NT2/D1 (cell line): Measurements from ENCODE around the gene TMIGD2.
"Not testable (repeated sequence)": the region's sequence is repeated elsewhere in the genome, so short reads cannot be mapped to it uniquely, and the experiment has no call there.

Experiments used
- DNase-seq: peaks from one replicate; pipeline ENCODE4 v3.0.0-alpha.2; 2011; ENCODE audit warnings: low read depth, low spot score
- H3K27me3 ChIP-seq: 2 replicates; pipeline ENCODE4 v1.6.0; 2011; ENCODE audit warnings: mild to moderate bottlenecking; ENCODE audit not compliant: insufficient read length, insufficient read depth
- H3K36me3 ChIP-seq: 2 replicates; pipeline ENCODE4 v1.6.1; 2011; ENCODE audit warnings: mild to moderate bottlenecking, low read length, mixed read lengths; ENCODE audit not compliant: insufficient read depth, insufficient read length
- H3K4me1 ChIP-seq: 2 replicates; pipeline ENCODE4 v1.5.1; 2011; ENCODE audit not compliant: insufficient read depth, insufficient read length
- H3K4me3 ChIP-seq: 2 replicates; pipeline ENCODE4 v1.5.1; 2011; ENCODE audit warnings: low read depth; ENCODE audit not compliant: insufficient read length
- H3K9ac ChIP-seq: 2 replicates; pipeline ENCODE4 v1.6.0; 2011; ENCODE audit warnings: low read depth; ENCODE audit not compliant: insufficient read length
- H3K9me3 ChIP-seq: 2 replicates; pipeline ENCODE4 v1.5.1; 2011; ENCODE audit warnings: mild to moderate bottlenecking, low read length; ENCODE audit not compliant: insufficient read depth
- SUZ12 ChIP-seq: IDR thresholded peaks from 2 replicates; pipeline ENCODE4 v1.6.1; 2011; ENCODE audit not compliant: insufficient read length, insufficient read depth; ENCODE audit errors: extremely low read depth
- YY1 ChIP-seq: IDR thresholded peaks from 2 replicates; pipeline ENCODE4 v1.6.1; 2011; ENCODE audit not compliant: insufficient read length, insufficient read depth
- ZNF274 ChIP-seq: IDR thresholded peaks from 2 replicates; pipeline ENCODE4 v1.6.1; 2011; ENCODE audit warnings: mild to moderate bottlenecking, low read depth, low read length

Gene TMIGD2

DNA sequence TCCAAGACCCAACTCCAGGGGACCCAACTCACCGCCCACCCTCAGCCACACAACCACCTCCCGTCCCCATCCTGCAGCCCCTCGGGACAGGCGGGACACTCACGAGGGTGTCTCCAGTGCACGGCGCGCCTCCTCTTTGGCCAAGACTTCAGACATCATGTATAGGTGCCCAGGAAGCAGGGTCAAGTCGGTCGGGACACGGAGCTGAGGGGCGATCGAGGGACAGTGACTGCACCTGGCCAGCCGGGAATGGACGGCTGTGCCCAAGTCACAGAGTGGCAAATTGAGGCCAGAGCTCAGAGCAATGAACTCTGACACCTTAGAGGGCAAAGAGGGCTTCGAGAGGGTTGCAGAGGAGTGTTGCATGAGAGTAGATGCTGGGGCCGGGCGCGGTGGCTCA lies 27.7 kb upstream of the TMIGD2 start:
- peaks cover 7% of the 10 kb centered on the region for H3K27me3 ChIP-seq
- H3K9ac ChIP-seq = no peak overlapping the region
- H3K9me3 ChIP-seq = no peaks in the 10 kb centered on the region
- H3K4me1 ChIP-seq = peaks cover 6% of the 10 kb centered on the region
- H3K36me3 ChIP-seq = peaks cover 6% of the 10 kb centered on the region
- TF ChIP-seq YY1 (no peak), ZNF274 (no peak), SUZ12 (no peak)
- DNase-seq = no peak
- H3K4me3 ChIP-seq = no peak overlapping the region

DNA sequence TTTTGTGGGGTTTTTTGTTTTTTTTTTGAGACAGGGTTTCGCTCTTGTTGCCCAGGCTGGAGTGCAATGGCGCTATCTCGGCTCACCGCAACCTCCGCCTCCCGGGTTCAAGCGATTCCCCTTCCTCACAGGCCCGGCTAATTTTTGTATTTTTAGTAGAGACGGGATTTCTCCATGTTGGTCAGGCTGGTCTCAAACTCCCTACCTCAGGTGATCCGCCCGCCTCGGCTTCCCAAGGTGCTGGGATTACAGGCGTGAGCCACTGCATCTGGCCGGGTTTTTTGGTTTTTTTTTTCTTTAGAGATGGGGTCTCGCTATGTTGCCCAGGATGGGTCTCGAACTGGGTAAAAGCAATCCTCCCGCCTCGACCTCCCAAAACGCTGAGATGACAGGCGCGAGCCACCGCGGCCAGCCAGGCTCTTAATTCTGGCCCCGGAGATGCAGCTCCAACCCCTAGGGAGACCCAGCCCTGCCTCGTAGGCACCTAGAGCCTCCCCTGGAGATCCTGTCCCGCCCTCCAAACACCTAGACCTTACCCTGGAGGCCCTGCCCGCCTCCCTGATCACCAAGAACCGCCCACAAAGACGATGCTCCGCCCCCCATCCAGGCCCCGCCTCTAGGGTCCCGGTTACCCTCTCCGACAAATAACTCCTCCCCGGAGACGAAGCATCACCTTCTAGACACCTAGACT lies 26.9 kb upstream of the TMIGD2 start:
- not testable (repeated sequence) for H3K36me3 ChIP-seq, H3K4me1 ChIP-seq, H3K9me3 ChIP-seq, H3K27me3 ChIP-seq
- H3K9ac ChIP-seq = peak overlapping the region; percentile 93
- peak; percentile 32 for DNase-seq
- H3K4me3 ChIP-seq = peak overlapping the region; percentile 85

DNA sequence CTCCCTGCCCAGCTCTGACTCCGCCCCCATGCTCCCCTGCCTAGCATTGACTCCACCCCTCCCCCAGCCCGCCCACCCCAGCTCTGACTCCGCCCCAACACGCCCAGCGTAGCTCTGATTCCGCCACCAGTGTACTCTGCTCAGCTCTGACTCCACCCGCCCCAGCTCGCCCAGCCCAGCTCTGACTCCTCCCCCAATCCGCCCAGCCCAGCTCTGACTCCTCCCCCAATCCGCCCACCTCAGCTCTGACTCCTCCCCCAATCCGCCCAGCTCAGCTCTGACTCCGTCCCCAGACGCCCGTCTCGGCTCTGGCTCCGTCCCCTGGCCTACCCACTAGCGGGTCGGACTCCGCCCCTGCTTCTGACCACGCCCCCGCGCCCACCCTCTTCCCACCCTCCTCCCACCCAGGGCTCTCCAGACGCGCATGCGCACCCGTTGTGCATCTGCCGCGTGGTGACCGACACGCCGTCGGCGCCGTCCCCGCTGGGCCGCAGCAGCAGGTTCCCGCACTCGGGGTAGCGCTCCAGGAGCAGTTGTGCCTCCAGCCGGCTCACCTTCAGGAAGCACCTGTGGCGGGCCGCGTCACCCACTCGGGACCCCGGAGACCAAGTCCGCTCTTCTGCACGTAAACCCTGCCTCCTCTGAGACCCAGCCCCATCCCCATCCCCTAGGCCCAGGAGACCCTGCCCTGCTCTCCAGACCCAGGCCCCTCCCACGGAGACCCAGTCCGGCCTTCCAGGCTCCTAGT lies 26.2 kb upstream of the TMIGD2 start:
- peak; percentile 94 for DNase-seq
- peak overlapping the region; percentile 85 for H3K4me3 ChIP-seq
- peak overlapping the region; percentile 93 for H3K9ac ChIP-seq
- peaks cover 12% of the 10 kb centered on the region for H3K36me3 ChIP-seq
- H3K4me1 ChIP-seq = peaks cover 6% of the 10 kb centered on the region
- TF ChIP-seq SUZ12 (no peak), YY1 (no peak), ZNF274 (no peak)
- no peaks in the 10 kb centered on the region for H3K9me3 ChIP-seq
- no peaks in the 10 kb centered on the region for H3K27me3 ChIP-seq

DNA sequence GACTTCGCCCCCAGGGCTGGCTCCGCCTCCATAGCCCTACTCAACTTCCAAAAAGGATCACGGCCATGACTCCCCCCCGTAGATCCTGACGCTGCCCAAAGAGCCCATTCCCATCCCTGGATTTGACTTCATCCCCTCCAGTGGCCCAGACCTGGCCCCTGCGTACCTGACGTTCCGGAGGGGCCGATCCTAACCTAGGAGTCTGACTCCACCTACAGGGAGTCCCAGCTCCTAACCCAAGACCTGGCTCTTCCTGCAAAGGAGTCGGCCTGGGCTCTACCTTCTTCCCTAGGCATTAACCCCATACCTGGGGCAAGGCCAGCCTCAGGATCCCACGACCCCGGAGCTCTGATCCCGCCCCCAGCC lies 25.7 kb upstream of the TMIGD2 start:
- no peaks in the 10 kb centered on the region for H3K9me3 ChIP-seq
- H3K9ac ChIP-seq = peak overlapping the region; percentile 68
- H3K4me1 ChIP-seq = peaks cover 6% of the 10 kb centered on the region
- TF ChIP-seq ZNF274 (no peak), YY1 (no peak), SUZ12 (no peak)
- H3K36me3 ChIP-seq = peaks cover 16% of the 10 kb centered on the region
- H3K4me3 ChIP-seq = peak overlapping the region; percentile 42
- H3K27me3 ChIP-seq = no peaks in the 10 kb centered on the region
- no peak for DNase-seq

DNA sequence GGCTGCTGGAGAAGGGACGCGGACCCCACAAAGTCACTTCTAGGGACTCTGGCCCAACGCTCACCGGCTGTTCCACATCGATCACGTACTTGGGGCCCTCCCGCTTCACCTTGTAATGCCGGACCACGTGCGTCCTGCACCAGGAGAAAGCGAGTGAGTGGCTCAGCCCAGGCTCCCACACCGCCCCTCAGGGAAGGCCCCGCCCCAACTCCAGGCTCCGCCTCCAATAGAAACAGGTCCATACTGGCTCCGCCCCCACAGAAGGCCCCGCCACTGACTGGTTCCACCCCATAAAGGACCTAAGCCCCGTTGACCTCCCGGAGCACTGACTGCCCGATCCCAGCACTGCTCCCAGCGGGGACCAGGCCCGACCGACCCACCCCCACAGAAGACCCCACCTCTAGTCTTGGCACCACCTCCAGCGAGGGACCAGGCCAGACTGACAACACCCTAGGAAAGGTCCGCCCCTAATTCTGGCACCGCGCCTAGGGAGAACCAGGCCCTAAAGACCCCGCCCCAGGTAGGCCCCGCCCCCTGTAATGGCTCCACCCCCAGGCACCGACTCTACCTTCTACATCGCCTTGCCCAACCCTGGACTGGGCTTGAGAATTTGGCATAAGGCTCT lies 25.2 kb upstream of the TMIGD2 start:
- Histone ChIP-seq H3K9ac (peak overlapping the region; percentile 68), H3K4me1 (peaks cover 6% of the 10 kb centered on the region), H3K27me3 (no peaks in the 10 kb centered on the region), H3K4me3 (peak overlapping the region; percentile 48), H3K36me3 (peaks cover 18% of the 10 kb centered on the region), H3K9me3 (peaks cover under 1% of the 10 kb centered on the region; the same call in 1 of the 2 replicates)
- peak; percentile 89 for DNase-seq
- no peak for TF ChIP-seq YY1
- no peak for TF ChIP-seq ZNF274
- no peak for TF ChIP-seq SUZ12

DNA sequence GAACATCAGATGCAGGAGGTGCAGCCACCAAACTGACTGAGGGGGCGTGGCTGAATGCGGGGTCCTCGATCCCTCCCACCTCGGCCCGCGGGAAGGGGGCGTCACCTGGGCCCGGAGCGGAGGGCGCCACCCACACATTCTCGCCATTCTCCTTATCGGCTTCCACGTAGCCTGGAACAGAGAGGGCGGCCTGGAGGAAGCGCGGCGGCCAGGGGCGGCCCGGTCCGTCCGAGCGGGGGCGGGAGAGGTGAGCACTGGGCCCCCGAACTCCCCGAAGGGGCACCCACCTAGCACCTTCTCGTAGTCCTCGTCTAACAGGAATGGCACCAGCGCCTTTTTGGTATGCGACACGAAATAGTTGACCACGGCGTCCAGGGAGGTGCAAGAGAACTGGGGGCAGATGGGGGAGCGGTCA lies 24.7 kb upstream of the TMIGD2 start:
- peaks cover 18% of the 10 kb centered on the region for H3K36me3 ChIP-seq
- H3K9me3 ChIP-seq = peaks cover 6% of the 10 kb centered on the region
- TF ChIP-seq YY1 = no peak
- no peak for TF ChIP-seq ZNF274
- no peak for TF ChIP-seq SUZ12
- no peaks in the 10 kb centered on the region for H3K27me3 ChIP-seq
- DNase-seq = peak; percentile 40
- peak overlapping the region; percentile 48 for H3K4me3 ChIP-seq
- H3K4me1 ChIP-seq = peaks cover 6% of the 10 kb centered on the region
- H3K9ac ChIP-seq = peak overlapping the region; percentile 61

DNA sequence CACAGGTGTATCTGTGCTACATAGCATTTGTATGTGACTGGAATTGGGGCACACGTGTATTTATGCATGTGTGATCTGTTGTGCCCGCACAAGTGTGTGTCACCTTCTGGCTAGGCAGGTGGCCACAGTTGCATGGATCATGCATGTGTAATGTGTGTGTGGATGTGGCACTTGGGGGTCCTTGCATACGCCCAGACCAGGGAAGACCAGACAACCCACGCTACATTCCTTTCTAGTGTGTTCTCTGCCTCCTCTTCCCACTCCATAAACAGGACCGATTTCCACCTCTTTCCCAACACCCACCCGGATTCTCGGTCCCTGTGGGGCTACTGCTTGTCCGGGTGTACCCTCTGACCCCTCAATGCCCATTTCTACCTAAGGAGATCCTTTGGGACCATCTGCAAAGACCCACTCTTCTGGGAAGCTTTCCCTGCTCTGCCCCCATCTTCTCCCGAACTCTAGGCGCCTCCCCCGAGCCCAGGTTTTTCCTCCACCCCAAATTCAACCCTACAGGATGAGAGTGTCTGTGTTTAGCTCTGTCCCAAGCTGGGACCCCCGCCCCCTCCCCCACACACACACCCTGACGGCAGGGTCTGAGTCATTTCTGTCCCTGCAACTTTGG lies 24.1 kb upstream of the TMIGD2 start:
- TF ChIP-seq SUZ12 = no peak
- no peak for TF ChIP-seq YY1
- TF ChIP-seq ZNF274 = no peak
- Histone ChIP-seq H3K9ac (peak overlapping the region; percentile 6), H3K4me3 (peak overlapping the region; percentile 48), H3K36me3 (peaks cover 18% of the 10 kb centered on the region), H3K9me3 (peaks cover 11% of the 10 kb centered on the region), H3K4me1 (peaks cover 6% of the 10 kb centered on the region), H3K27me3 (no peaks in the 10 kb centered on the region)
- no peak for DNase-seq
